HL-60/S4 treated with retinoic acid at 250 ng/mL for 4 days and 3 days (cell line): Measurements from ENCODE around the gene UBE2L6.
"Not testable (repeated sequence)": the region's sequence is repeated elsewhere in the genome, so short reads cannot be mapped to it uniquely, and the experiment has no call there.

Experiments used
- in situ Hi-C: fragments of 300-500 bp; cut with MboI; formaldehyde crosslinking; loops from 2 replicates; pipeline ENCODE4 v1.7.0; 2022; ENCODE audit warnings: low sequenced_read_pairs

The UBE2L6 gene

GRCh38 chr11:57568330-57568766 lies 876 bp upstream of the UBE2L6 start:
- in situ Hi-C loops, result loop anchor here (5.0 kb wide), 1 partner anchor 74 kb away; no protein-coding TSS in a partner anchor

GRCh38 chr11:57566905-57567514 lies 462 bp downstream of the UBE2L6 start:
- in situ Hi-C loops, result loop anchor here (5.0 kb wide), 1 partner anchor 75 kb away; no protein-coding TSS in a partner anchor

- in situ Hi-C loops, result loop anchor here (5.0 kb wide), 1 partner anchor 76 kb away; no protein-coding TSS in a partner anchor
These were observed 1.2 kb downstream of the UBE2L6 start for GRCh38 chr11:57566005-57566904.

- in situ Hi-C loops, result no loop called here
These were observed 4.9 kb downstream of the UBE2L6 start for GRCh38 chr11:57562596-57562995.

- in situ Hi-C loops, result no loop called here
These were observed 7.3 kb downstream of the UBE2L6 start for GRCh38 chr11:57560146-57560545.

- in situ Hi-C loops, result no loop called here
These were observed 11.4 kb downstream of the UBE2L6 start for GRCh38 chr11:57556041-57556440.

GRCh38 chr11:57555393-57555792 lies 12.1 kb downstream of the UBE2L6 start:
- in situ Hi-C loops, result no loop called here

- in situ Hi-C loops, result no loop called here
These were observed 15.0 kb downstream of the UBE2L6 start for GRCh38 chr11:57552479-57552878.

GRCh38 chr11:57551941-57552340 lies 15.5 kb downstream of the UBE2L6 start:
- in situ Hi-C loops, result no loop called here

GRCh38 chr11:57549983-57550382 lies 17.5 kb downstream of the UBE2L6 start:
- in situ Hi-C loops, result no loop called here

- in situ Hi-C loops, result no loop called here
These were observed 19.6 kb downstream of the UBE2L6 start for GRCh38 chr11:57547854-57548377.

GRCh38 chr11:57546869-57547475 lies 20.5 kb downstream of the UBE2L6 start:
- in situ Hi-C loops, result no loop called here

- in situ Hi-C loops, result no loop called here
These were observed 21.0 kb downstream of the UBE2L6 start for GRCh38 chr11:57546451-57546850.

GRCh38 chr11:57545883-57546282 lies 21.6 kb downstream of the UBE2L6 start:
- in situ Hi-C loops, result no loop called here

- in situ Hi-C loops, result no loop called here
These were observed 22.9 kb downstream of the UBE2L6 start for GRCh38 chr11:57544566-57544965.

- in situ Hi-C loops, result no loop called here
These were observed 23.9 kb downstream of the UBE2L6 start for GRCh38 chr11:57543593-57543992.

- in situ Hi-C loops, result no loop called here
These were observed 24.9 kb downstream of the UBE2L6 start for GRCh38 chr11:57542582-57542981.

- in situ Hi-C loops, result no loop called here
These were observed 26.3 kb downstream of the UBE2L6 start for GRCh38 chr11:57541169-57541568.

- in situ Hi-C loops, result no loop called here
These were observed 28.1 kb downstream of the UBE2L6 start for GRCh38 chr11:57539342-57539741.

- in situ Hi-C loops, result no loop called here
These were observed 30.4 kb downstream of the UBE2L6 start, which contains the start of gene SMTNL1 for GRCh38 chr11:57536947-57537619. Gene SMTNL1 (plus strand): TSS chr11:57537595. CDS start chr11:57542643, 5,048 bp downstream.

GRCh38 chr11:57534449-57534848 lies 33.0 kb downstream of the UBE2L6 start:
- in situ Hi-C loops, result not testable (repeated sequence)
